Endothelial cell of umbilical vein (primary cell): ENCODE results near the gene OTUD7B. TPM values are rescaled to one million over a fixed set of nuclear protein-coding genes. Genes with fewer than 3 reads are reported as not detected.
"Not testable (repeated sequence)": the region's sequence is repeated elsewhere in the genome, so short reads cannot be mapped to it uniquely, and the experiment has no call there.

Experiments used
- BruUV-seq: library from RNA; stranded (reverse); fragments of 400-500 nt; replicated peaks from 2 replicates; lab custom pipeline; 2021; lab: Mats Ljungman, UMichigan
- CTCF ChIA-PET: fragments of 300-600, 350-600 bp; sonication (Branson Sonifier 250); formaldehyde crosslinking; loops from one replicate; lab custom pipeline; 2021; ENCODE audit warnings: antibody characterized with exemption, inconsistent platforms; lab: Charles Lee
- POLR2A ChIA-PET: fragments of 300-600, 350-600 bp; sonication (Branson Sonifier 250); formaldehyde crosslinking; loops from one replicate; lab custom pipeline; 2021; ENCODE audit warnings: antibody characterized with exemption, inconsistent platforms; lab: Charles Lee
- DNase-seq: peaks from one replicate; pipeline ENCODE4 v3.0.0-alpha.2; 2011; ENCODE audit warnings: low read depth, low spot score
- FAIRE-seq: peaks from 2 replicates; lab custom pipeline; 2011; peaks lifted over from hg19 to GRCh38; lab: Jason Lieb, UNC
- H2AFZ ChIP-seq: 2 replicates; pipeline ENCODE4 v1.6.0; 2012; ENCODE audit warnings: low read depth, low read length, control low read depth, inconsistent platforms
- H3K27ac ChIP-seq: 2 replicates; pipeline ENCODE4 v1.5.1; 2011; ENCODE audit warnings: low read depth, mild to moderate bottlenecking, control low read depth, low read length, moderate library complexity; ENCODE audit not compliant: insufficient read depth
- H3K27me3 ChIP-seq, 2 experiments: 2 replicates each; pipeline versions ENCODE4 v1.6.0 to v1.6.1; 2011; ENCODE audit warnings: low read length in 2 of 2, mixed read lengths in 1 of 2; ENCODE audit not compliant: control insufficient read depth in 2 of 2, insufficient read depth in 2 of 2
- H3K36me3 ChIP-seq, 2 experiments: 2 replicates in 1 of 2; 3 replicates in 1 of 2; pipeline ENCODE4 v1.5.1; 2011; ENCODE audit warnings: low read length in 2 of 2, mild to moderate bottlenecking in 1 of 2, moderate library complexity in 1 of 2; ENCODE audit not compliant: control insufficient read depth in 2 of 2, insufficient read depth in 2 of 2; ENCODE audit errors: extremely low read depth in 1 of 2
- H3K4me1 ChIP-seq: 3 replicates; pipeline ENCODE4 v1.5.1; 2011; ENCODE audit warnings: mild to moderate bottlenecking, low read length; ENCODE audit not compliant: control insufficient read depth, insufficient read depth; ENCODE audit errors: extremely low read depth
- H3K4me2 ChIP-seq: 2 replicates; pipeline ENCODE4 v1.6.1; 2011; ENCODE audit warnings: low read length, control low read depth, mixed read lengths; ENCODE audit not compliant: insufficient read depth
- H3K4me3 ChIP-seq, 3 experiments: fragments of 200-600 bp in 1 of 3; sonication (generic), shearing (Covaris generic) in 1 of 3; replicated peaks in 1 of 3; 2 replicates each; pipeline ENCODE4 v1.5.1; 2011 to 2016; ENCODE audit warnings: control low read depth in 3 of 3, low read length in 3 of 3, mild to moderate bottlenecking in 2 of 3, inconsistent platforms in 1 of 3, low read depth in 1 of 3, moderate library complexity in 1 of 3; ENCODE audit not compliant: insufficient read depth in 1 of 3
- H3K79me2 ChIP-seq: 2 replicates; pipeline ENCODE4 v1.6.0; 2012; ENCODE audit warnings: low read length, inconsistent platforms; ENCODE audit not compliant: control insufficient read depth, insufficient read depth
- H3K9ac ChIP-seq: replicated peaks from 2 replicates; pipeline ENCODE3; 2011; ENCODE audit warnings: low read length, control low read depth; ENCODE audit not compliant: insufficient read depth; ENCODE audit errors: extremely low read depth
- H3K9me1 ChIP-seq: replicated peaks from 3 replicates; pipeline ENCODE4 v1.6.0; 2011; ENCODE audit warnings: mild to moderate bottlenecking, low read length; ENCODE audit not compliant: control insufficient read depth, insufficient read depth; ENCODE audit errors: extremely low read depth
- H3K9me3 ChIP-seq: replicated peaks from 2 replicates; pipeline ENCODE4 v1.5.1; 2012; ENCODE audit warnings: low read length, inconsistent platforms; ENCODE audit not compliant: control insufficient read depth, insufficient read depth
- H4K20me1 ChIP-seq: replicated peaks from 2 replicates; pipeline ENCODE3; 2011; ENCODE audit warnings: mild to moderate bottlenecking, low read length; ENCODE audit not compliant: control insufficient read depth, insufficient read depth; ENCODE audit errors: extremely low read depth
- CTCF ChIP-seq, 2 donors: IDR thresholded peaks; 1 replicate in 1 of 2; 2 replicates in 1 of 2; pipeline ENCODE4 v1.5.1; 2011; ENCODE audit warnings: low read length in 2 of 2, mild to moderate bottlenecking in 2 of 2, moderate library complexity in 2 of 2, control low read depth in 1 of 2, inconsistent platforms in 1 of 2, low read depth in 1 of 2; ENCODE audit not compliant: insufficient read depth in 1 of 2; ENCODE audit errors: extremely low read depth in 1 of 2
- EZH2 ChIP-seq: IDR thresholded peaks from 2 replicates; pipeline ENCODE4 v1.6.1; 2012; ENCODE audit warnings: borderline replicate concordance, low read depth, mild to moderate bottlenecking, moderate library complexity, low read length, inconsistent platforms; ENCODE audit not compliant: severe bottlenecking
- FOS ChIP-seq: IDR thresholded peaks from 2 replicates; pipeline ENCODE4 v1.6.1; 2011; ENCODE audit warnings: mild to moderate bottlenecking, low read length, moderate library complexity, borderline replicate concordance; ENCODE audit not compliant: insufficient read depth
- GATA2 ChIP-seq: IDR thresholded peaks from 2 replicates; pipeline ENCODE4 v1.7.0; 2011; ENCODE audit warnings: low read depth, mild to moderate bottlenecking, moderate library complexity, mixed read lengths, low read length; ENCODE audit not compliant: insufficient read length, insufficient read depth
- JUN ChIP-seq: IDR thresholded peaks from 2 replicates; pipeline ENCODE4 v1.6.1; 2011; ENCODE audit warnings: borderline replicate concordance, low read depth; ENCODE audit not compliant: insufficient read length, insufficient read depth
- MAX ChIP-seq: IDR thresholded peaks from 2 replicates; pipeline ENCODE4 v1.6.1; 2011; ENCODE audit not compliant: insufficient read depth, insufficient read length
- MYC ChIP-seq: IDR thresholded peaks from one replicate; pipeline ENCODE4 v1.6.1; 2011; ENCODE audit warnings: mild to moderate bottlenecking, low read depth, low read length
- POLR2A ChIP-seq: IDR thresholded peaks from 2 replicates; pipeline ENCODE4 v1.6.1; 2012; ENCODE audit warnings: low read depth, mild to moderate bottlenecking, control low read depth, low read length
- POLR2AphosphoS5 ChIP-seq: IDR thresholded peaks from 2 replicates; pipeline ENCODE4 v1.6.1; 2012; ENCODE audit warnings: low read depth, mild to moderate bottlenecking, control low read depth, low read length, moderate library complexity; ENCODE audit not compliant: insufficient read depth
- dilution Hi-C: fragments of 300-500 bp; cut with MboI; formaldehyde crosslinking; loops from one replicate; pipeline ENCODE4 v1.15.0; 2019; ENCODE audit warnings: low sequenced_read_pairs; ENCODE audit not compliant: extremely low pct_ligation_motif_present
- intact Hi-C: fragments of 100-400 bp; cut with micrococcal nuclease; formaldehyde crosslinking; loops from one replicate; pipeline ENCODE4 v1.10.0; 2022
- polyA plus RNA-seq, 4 experiments: library from polyadenylated mRNA; depleted of rRNA in 3 of 4; stranded (reverse) in 3 of 4; unstranded in 1 of 4; fragments of >200 nt; gene quantifications; 2 replicates each; pipeline versions ENCODE4 v1.2.1 to v1.2.3, GENCODE V29; 2011 to 2012; ENCODE audit warnings: missing spikeins in 1 of 4
- total RNA-seq: library from RNA; stranded (reverse); gene quantifications from 2 replicates; pipeline ENCODE4 v1.2.3, GENCODE V29; 2021

Gene OTUD7B
- total and polyA plus RNA-seq, 2 donors (not counting 3 experiments of a cell fraction or from before 2014, with no cell fraction given): 4.3 to 22.8 TPM

GRCh38 chr1:149938668-149939003, 71.9 kb downstream of the OTUD7B start:
- H3K36me3 ChIP-seq, H3K9me1 ChIP-seq, H3K27me3 ChIP-seq, BruUV-seq, H3K79me2 ChIP-seq, FAIRE-seq, H3K4me3 ChIP-seq, DNase-seq, H3K9me3 ChIP-seq, dilution Hi-C loops, H3K9ac ChIP-seq, H4K20me1 ChIP-seq: not testable (repeated sequence)
- ChIA-PET CTCF (interaction anchor here (0.6 to 1.9 kb wide), 4 partner anchors 71 to 257 kb away, joined by 3 to 12 read pairs (median 4); no protein-coding TSS in a partner anchor), POLR2A (interaction anchor here (0.9 to 1.2 kb wide), 2 partner anchors 9 to 51 kb away, joined by 4 to 8 read pairs; a partner anchor contains a TSS)
- Histone ChIP-seq H3K4me2 (peak overlapping the region; percentile 64), H3K27ac (peak overlapping the region; percentile 69), H2AFZ (peak overlapping the region; percentile 41), H3K4me1 (peaks cover 33% of the 10 kb centered on the region)
- intact Hi-C loops: loop anchor here (1.0 kb wide), 2 partner anchors 11 to 50 kb away; partner anchors contain the start of gene SF3B4

GRCh38 chr1:149937759-149938158, 72.8 kb downstream of the OTUD7B start:
- FAIRE-seq (no peak), DNase-seq (peak; percentile 37)
- intact Hi-C loops: no loop called here
- dilution Hi-C loops: no loop called here
- Histone ChIP-seq H2AFZ (no peak overlapping the region), H3K27me3 (no peaks in the 10 kb centered on the region), H3K4me2 (no peak overlapping the region), H4K20me1 (no peaks in the 10 kb centered on the region), H3K9me1 (no peaks in the 10 kb centered on the region), H3K4me1 (peaks cover 33% of the 10 kb centered on the region), H3K27ac (no peak overlapping the region), H3K79me2 (no peaks in the 10 kb centered on the region), H3K4me3 (no peak overlapping the region), H3K9me3 (no peaks in the 10 kb centered on the region), H3K36me3 (no peaks in the 10 kb centered on the region), H3K9ac (no peak overlapping the region)
- POLR2A ChIA-PET: interaction anchor here (2.0 kb wide), 1 partner anchor 50 kb away, joined by 6 read pairs; a partner anchor contains a TSS
- TF ChIP-seq POLR2AphosphoS5 (no peak), MYC (no peak), POLR2A (no peak), GATA2 (no peak), CTCF (IDR thresholded peaks at IDR 0.05; ENCODE audit: extremely low read depth in 1 of 2, insufficient read depth in 1 of 2, low read depth in 1 of 2, low read length in 2 of 2) (no peak), EZH2 (no peak), FOS (no peak), JUN (no peak), MAX (no peak)
- BruUV-seq: no TSS peak
- CTCF ChIA-PET: interaction anchor here (0.8 to 1.2 kb wide), 3 partner anchors 10 to 50 kb away, joined by 3 to 4 read pairs (median 3); a partner anchor contains a TSS
